Common myeloid progenitor, CD34-positive (primary cell): ENCODE results near the gene ATP1A1.
A peak's percentile ranks its signal among the peaks of the same experiment; 100 is the strongest.

Experiments used
- CTCF ChIA-PET: fragments of 350-600 bp; sonication (Branson Sonifier 250); formaldehyde crosslinking; loops from one replicate; lab custom pipeline; 2021; ENCODE audit warnings: antibody characterized with exemption; lab: Charles Lee
- POLR2A ChIA-PET: fragments of 350-600 bp; sonication (Branson Sonifier 250); formaldehyde crosslinking; loops from one replicate; lab custom pipeline; 2021; ENCODE audit warnings: antibody characterized with exemption; lab: Charles Lee
- DNase-seq, 3 donors: peaks; one replicate each; pipeline versions ENCODE4 v3.0.0 to v3.0.0-alpha.2; 2013
- H3K27ac ChIP-seq, 2 experiments: 1 replicate in 1 of 2; 2 replicates in 1 of 2; pipeline ENCODE4 v1.7.0; 2013; ENCODE audit warnings: inconsistent platforms in 2 of 2, low read length in 2 of 2, mild to moderate bottlenecking in 2 of 2, low read depth in 1 of 2, moderate library complexity in 1 of 2; ENCODE audit not compliant: severe bottlenecking in 2 of 2, insufficient read depth in 1 of 2, poor library complexity in 1 of 2
- H3K27me3 ChIP-seq, 5 experiments: replicated peaks in 2 of 5; 1 replicate in 3 of 5; 2 replicates in 2 of 5; pipeline versions ENCODE4 v1.6.1 to v1.7.0; 2013; ENCODE audit warnings: low read length in 4 of 5, mild to moderate bottlenecking in 2 of 5, moderate library complexity in 2 of 5, inconsistent platforms in 1 of 5; ENCODE audit not compliant: insufficient read depth in 5 of 5, control insufficient read depth in 4 of 5
- H3K36me3 ChIP-seq, 4 experiments: 1 replicate in 2 of 4; 2 replicates in 2 of 4; pipeline versions ENCODE4 v1.6.1 to v1.7.0; 2013; ENCODE audit warnings: low read length in 3 of 4, control low read depth in 1 of 4, mild to moderate bottlenecking in 1 of 4; ENCODE audit not compliant: control insufficient read depth in 4 of 4, insufficient read depth in 4 of 4
- H3K4me1 ChIP-seq, 4 experiments: 1 replicate in 3 of 4; 2 replicates in 1 of 4; pipeline versions ENCODE4 v1.6.1 to v1.7.1; 2013; ENCODE audit warnings: low read length in 3 of 4, mild to moderate bottlenecking in 3 of 4, control low read depth in 1 of 4, inconsistent platforms in 1 of 4, moderate library complexity in 1 of 4; ENCODE audit not compliant: control insufficient read depth in 4 of 4, insufficient read depth in 4 of 4; ENCODE audit errors: control extremely low read depth in 1 of 4
- H3K4me3 ChIP-seq, 7 experiments: 1 replicate in 4 of 7; 2 replicates in 3 of 7; pipeline versions ENCODE4 v1.5.1 to v1.7.0; 2013; ENCODE audit warnings: mild to moderate bottlenecking in 7 of 7, low read length in 6 of 7, moderate library complexity in 6 of 7, inconsistent platforms in 2 of 7, low read depth in 2 of 7, control low read depth in 1 of 7; ENCODE audit not compliant: insufficient read depth in 4 of 7, control insufficient read depth in 1 of 7; ENCODE audit errors: extremely low read depth in 1 of 7
- H3K9me3 ChIP-seq, 5 experiments: 1 replicate in 4 of 5; 2 replicates in 1 of 5; pipeline versions ENCODE4 v1.6.1 to v1.7.1; 2013; ENCODE audit warnings: low read length in 4 of 5, mild to moderate bottlenecking in 2 of 5, inconsistent platforms in 1 of 5, low read depth in 1 of 5, moderate library complexity in 1 of 5; ENCODE audit not compliant: control insufficient read depth in 4 of 5, insufficient read depth in 2 of 5; ENCODE audit errors: control extremely low read depth in 1 of 5
- WGBS: methylation state at CpG from one replicate; pipeline ENCODE4 v1.1.5; 2013; ENCODE audit not compliant: insufficient coverage; 5-methylcytosine and 5-hydroxymethylcytosine counted together

ATP1A1 gene

GRCh38 chr1:116375887-116376728, 3.1 kb downstream of the ATP1A1 start:
- Histone ChIP-seq H3K9me3 (no peaks in the 10 kb centered on the region), H3K36me3 (no peaks in the 10 kb centered on the region), H3K4me1 (peaks cover 2 to 48% (median 33%) of the 10 kb centered on the region in 4 experiments), H3K4me3 (no peak overlapping the region), H3K27me3 (peaks cover 0 to 3% (median 0%) of the 10 kb centered on the region in 5 experiments), H3K27ac (no peak overlapping the region)
- ChIA-PET CTCF (interaction anchor here (0.7 to 1.8 kb wide), 10 partner anchors 8 to 244 kb away, joined by 3 to 5 read pairs (median 3); no protein-coding TSS in a partner anchor), POLR2A (no interaction called here)
- no peak for DNase-seq
- 95% methylated on average over 4 of the region's 9 CpGs for WGBS

GRCh38 chr1:116376729-116377086, 3.7 kb downstream of the ATP1A1 start:
- Histone ChIP-seq H3K4me3 (no peak overlapping the region), H3K36me3 (no peaks in the 10 kb centered on the region), H3K4me1 (peaks cover 2 to 53% (median 33%) of the 10 kb centered on the region in 4 experiments), H3K27me3 (peaks cover 0 to 3% (median 0%) of the 10 kb centered on the region in 5 experiments), H3K27ac (no peak overlapping the region), H3K9me3 (no peaks in the 10 kb centered on the region)
- no peak for DNase-seq
- POLR2A ChIA-PET: no interaction called here
- no CpG with 5 or more reads among the region's 1 CpG for WGBS
- CTCF ChIA-PET: interaction anchor here (0.8 to 1.8 kb wide), 4 partner anchors 7 to 146 kb away, joined by 3 to 5 read pairs (median 4); no protein-coding TSS in a partner anchor

- Histone ChIP-seq H3K9me3 (no peaks in the 10 kb centered on the region), H3K4me3 (peak overlapping the region in 1 of 7 experiments; percentile 2), H3K4me1 (peaks cover 2 to 50% (median 28%) of the 10 kb centered on the region in 4 experiments), H3K27ac (peak overlapping the region in 1 of 2 experiments; percentile 35), H3K27me3 (no peaks in the 10 kb centered on the region), H3K36me3 (no peaks in the 10 kb centered on the region)
- peak; percentile 35 to 86 (median 79) for DNase-seq
- POLR2A ChIA-PET: no interaction called here
- CTCF ChIA-PET: no interaction called here
- WGBS: 90% methylated on average over 8 of the region's 13 CpGs
Measured at GRCh38 chr1:116377541-116378529, 4.8 kb downstream of the ATP1A1 start.

GRCh38 chr1:116379057-116379630, 6.1 kb downstream of the ATP1A1 start:
- no peak overlapping the region for H3K27ac ChIP-seq
- no peak for DNase-seq
- H3K9me3 ChIP-seq: no peaks in the 10 kb centered on the region
- no peak overlapping the region for H3K4me3 ChIP-seq
- no peaks in the 10 kb centered on the region for H3K27me3 ChIP-seq
- peaks cover 0 to under 1% (median under 1%) of the 10 kb centered on the region in 4 experiments for H3K36me3 ChIP-seq
- CTCF ChIA-PET: interaction anchor here (1.1 kb wide), 1 partner anchor 117 kb away, joined by 3 read pairs; no protein-coding TSS in a partner anchor
- H3K4me1 ChIP-seq: peaks cover 1 to 49% (median 26%) of the 10 kb centered on the region in 4 experiments
- 100% methylated on average over 1 of the region's 2 CpGs for WGBS
- POLR2A ChIA-PET: no interaction called here

- ChIA-PET CTCF (interaction anchor here (1.1 kb wide), 1 partner anchor 116 kb away, joined by 3 read pairs; no protein-coding TSS in a partner anchor), POLR2A (interaction anchor here (0.9 kb wide), 1 partner anchor 226 kb away, joined by 3 read pairs; no protein-coding TSS in a partner anchor)
- peaks cover 0 to 7% (median 4%) of the 10 kb centered on the region in 4 experiments for H3K36me3 ChIP-seq
- H3K4me3 ChIP-seq: no peak overlapping the region
- no peak overlapping the region for H3K27ac ChIP-seq
- no peak for DNase-seq
- H3K27me3 ChIP-seq: no peaks in the 10 kb centered on the region
- WGBS: 89% methylated on average over 2 of the region's 6 CpGs
- peaks cover 0 to 42% (median 19%) of the 10 kb centered on the region in 4 experiments for H3K4me1 ChIP-seq
- H3K9me3 ChIP-seq: no peaks in the 10 kb centered on the region
Measured at GRCh38 chr1:116379674-116380498, 6.8 kb downstream of the ATP1A1 start.
